Measurements from ENCODE around the gene AOC3. TPM values are rescaled to one million over a fixed set of nuclear protein-coding genes. Genes with fewer than 3 reads are reported as not detected.

Gene AOC3
- total and polyA plus RNA-seq, 2 of the 13 experiments (the other 11 are each of a cell fraction or from before 2014, with no cell fraction given), result 8.7 to 51.7 TPM

DNA sequence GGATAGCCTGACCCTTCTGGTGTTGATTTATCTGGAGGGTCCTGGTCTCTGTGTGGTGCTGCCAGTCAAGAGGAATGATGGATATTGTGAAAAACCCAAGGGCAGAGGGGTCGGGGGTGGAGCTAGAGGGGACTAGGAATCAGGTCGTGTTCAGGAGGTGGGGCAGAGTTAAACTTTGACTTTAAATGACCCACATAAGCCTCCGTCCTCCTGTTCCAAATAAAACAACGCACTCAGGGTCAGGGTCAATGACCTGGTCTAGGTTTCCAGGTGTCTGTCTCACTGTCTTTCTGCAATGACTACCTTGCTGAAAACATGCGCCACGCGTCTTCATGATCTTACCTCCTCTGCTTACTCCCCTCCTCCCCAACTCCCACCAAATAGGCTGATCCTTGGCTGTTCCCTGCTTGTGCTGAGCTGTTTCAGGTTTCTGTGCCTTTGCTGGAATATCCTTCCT lies 14.7 kb downstream of the AOC3 start (continued):
- TF ChIP-seq, protein P1, sequence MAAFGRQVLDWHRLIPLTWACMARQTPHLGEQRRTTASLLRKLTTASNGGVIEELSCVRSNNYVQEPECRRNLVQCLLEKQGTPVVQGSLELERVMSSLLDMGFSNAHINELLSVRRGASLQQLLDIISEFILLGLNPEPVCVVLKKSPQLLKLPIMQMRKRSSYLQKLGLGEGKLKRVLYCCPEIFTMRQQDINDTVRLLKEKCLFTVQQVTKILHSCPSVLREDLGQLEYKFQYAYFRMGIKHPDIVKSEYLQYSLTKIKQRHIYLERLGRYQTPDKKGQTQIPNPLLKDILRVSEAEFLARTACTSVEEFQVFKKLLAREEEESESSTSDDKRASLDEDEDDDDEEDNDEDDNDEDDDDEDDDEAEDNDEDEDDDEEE (CRISPR knock-in tag; IDR thresholded peaks at IDR 0.05), result 0 out of 2 replicates have a peak, but pooled peaks have one; percentile 51
- TF ChIP-seq RXRA (CRISPR knock-in tag; IDR thresholded peaks at IDR 0.05) (peak; percentile 95), SOX6 (IDR thresholded peaks at IDR 0.05) (no peak), SOX6 (CRISPR knock-in tag; IDR thresholded peaks at IDR 0.05) (peak; percentile 91), CEBPB (IDR thresholded peaks at IDR 0.05; ENCODE audit: borderline replicate concordance, low read depth, low read length) (no peak), ZNF660 (CRISPR knock-in tag; IDR thresholded peaks at IDR 0.05; ENCODE audit: borderline replicate concordance, low read depth) (no peak), SIX1 (CRISPR knock-in tag; IDR thresholded peaks at IDR 0.05; ENCODE audit: borderline replicate concordance) (peak; percentile 28; the same call in 1 of the 2 replicates), ZSCAN22 (CRISPR knock-in tag; IDR thresholded peaks at IDR 0.05) (no peak), IRX3 (CRISPR knock-in tag; IDR thresholded peaks at IDR 0.05; ENCODE audit: borderline replicate concordance, low read depth) (no peak), HNF4G (IDR thresholded peaks at IDR 0.05; ENCODE audit: borderline replicate concordance, low read depth, low read length) (peak; percentile 79; the same call in 1 of the 2 replicates), HNF4G (CRISPR knock-in tag; IDR thresholded peaks at IDR 0.05; ENCODE audit: borderline replicate concordance, low read depth) (no peak; the same call in 1 of the 2 replicates), MED1 (CRISPR knock-in tag; IDR thresholded peaks at IDR 0.05) (peak; percentile 76), CENPT (CRISPR knock-in tag; IDR thresholded peaks at IDR 0.05; ENCODE audit: low read depth) (0 out of 2 replicates have a peak, but pooled peaks have one; percentile 40), NPAS2 (CRISPR knock-in tag; IDR thresholded peaks at IDR 0.05; ENCODE audit: borderline replicate concordance) (no peak), ZNF329 (CRISPR knock-in tag; IDR thresholded peaks at IDR 0.05; ENCODE audit: low read depth) (0 out of 2 replicates have a peak, but pooled peaks have one; percentile 13), RFX1 (IDR thresholded peaks at IDR 0.05) (no peak)
- TF ChIP-seq, protein P2, sequence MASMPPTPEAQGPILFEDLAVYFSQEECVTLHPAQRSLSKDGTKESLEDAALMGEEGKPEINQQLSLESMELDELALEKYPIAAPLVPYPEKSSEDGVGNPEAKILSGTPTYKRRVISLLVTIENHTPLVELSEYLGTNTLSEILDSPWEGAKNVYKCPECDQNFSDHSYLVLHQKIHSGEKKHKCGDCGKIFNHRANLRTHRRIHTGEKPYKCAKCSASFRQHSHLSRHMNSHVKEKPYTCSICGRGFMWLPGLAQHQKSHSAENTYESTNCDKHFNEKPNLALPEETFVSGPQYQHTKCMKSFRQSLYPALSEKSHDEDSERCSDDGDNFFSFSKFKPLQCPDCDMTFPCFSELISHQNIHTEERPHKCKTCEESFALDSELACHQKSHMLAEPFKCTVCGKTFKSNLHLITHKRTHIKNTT (CRISPR knock-in tag; IDR thresholded peaks at IDR 0.05), result no peak
- TF ChIP-seq, protein P3, sequence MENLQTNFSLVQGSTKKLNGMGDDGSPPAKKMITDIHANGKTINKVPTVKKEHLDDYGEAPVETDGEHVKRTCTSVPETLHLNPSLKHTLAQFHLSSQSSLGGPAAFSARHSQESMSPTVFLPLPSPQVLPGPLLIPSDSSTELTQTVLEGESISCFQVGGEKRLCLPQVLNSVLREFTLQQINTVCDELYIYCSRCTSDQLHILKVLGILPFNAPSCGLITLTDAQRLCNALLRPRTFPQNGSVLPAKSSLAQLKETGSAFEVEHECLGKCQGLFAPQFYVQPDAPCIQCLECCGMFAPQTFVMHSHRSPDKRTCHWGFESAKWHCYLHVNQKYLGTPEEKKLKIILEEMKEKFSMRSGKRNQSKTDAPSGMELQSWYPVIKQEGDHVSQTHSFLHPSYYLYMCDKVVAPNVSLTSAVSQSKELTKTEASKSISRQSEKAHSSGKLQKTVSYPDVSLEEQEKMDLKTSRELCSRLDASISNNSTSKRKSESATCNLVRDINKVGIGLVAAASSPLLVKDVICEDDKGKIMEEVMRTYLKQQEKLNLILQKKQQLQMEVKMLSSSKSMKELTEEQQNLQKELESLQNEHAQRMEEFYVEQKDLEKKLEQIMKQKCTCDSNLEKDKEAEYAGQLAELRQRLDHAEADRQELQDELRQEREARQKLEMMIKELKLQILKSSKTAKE (CRISPR knock-in tag; IDR thresholded peaks at IDR 0.05; ENCODE audit: borderline replicate concordance), result peak; percentile 91; the same call in 1 of the 2 replicates
- TF ChIP-seq, protein P4, sequence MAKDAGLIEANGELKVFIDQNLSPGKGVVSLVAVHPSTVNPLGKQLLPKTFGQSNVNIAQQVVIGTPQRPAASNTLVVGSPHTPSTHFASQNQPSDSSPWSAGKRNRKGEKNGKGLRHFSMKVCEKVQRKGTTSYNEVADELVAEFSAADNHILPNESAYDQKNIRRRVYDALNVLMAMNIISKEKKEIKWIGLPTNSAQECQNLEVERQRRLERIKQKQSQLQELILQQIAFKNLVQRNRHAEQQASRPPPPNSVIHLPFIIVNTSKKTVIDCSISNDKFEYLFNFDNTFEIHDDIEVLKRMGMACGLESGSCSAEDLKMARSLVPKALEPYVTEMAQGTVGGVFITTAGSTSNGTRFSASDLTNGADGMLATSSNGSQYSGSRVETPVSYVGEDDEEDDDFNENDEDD (CRISPR knock-in tag; IDR thresholded peaks at IDR 0.05; ENCODE audit: borderline replicate concordance), result 0 out of 2 replicates have a peak, but pooled peaks have one; percentile 35
- TF ChIP-seq, protein P5, sequence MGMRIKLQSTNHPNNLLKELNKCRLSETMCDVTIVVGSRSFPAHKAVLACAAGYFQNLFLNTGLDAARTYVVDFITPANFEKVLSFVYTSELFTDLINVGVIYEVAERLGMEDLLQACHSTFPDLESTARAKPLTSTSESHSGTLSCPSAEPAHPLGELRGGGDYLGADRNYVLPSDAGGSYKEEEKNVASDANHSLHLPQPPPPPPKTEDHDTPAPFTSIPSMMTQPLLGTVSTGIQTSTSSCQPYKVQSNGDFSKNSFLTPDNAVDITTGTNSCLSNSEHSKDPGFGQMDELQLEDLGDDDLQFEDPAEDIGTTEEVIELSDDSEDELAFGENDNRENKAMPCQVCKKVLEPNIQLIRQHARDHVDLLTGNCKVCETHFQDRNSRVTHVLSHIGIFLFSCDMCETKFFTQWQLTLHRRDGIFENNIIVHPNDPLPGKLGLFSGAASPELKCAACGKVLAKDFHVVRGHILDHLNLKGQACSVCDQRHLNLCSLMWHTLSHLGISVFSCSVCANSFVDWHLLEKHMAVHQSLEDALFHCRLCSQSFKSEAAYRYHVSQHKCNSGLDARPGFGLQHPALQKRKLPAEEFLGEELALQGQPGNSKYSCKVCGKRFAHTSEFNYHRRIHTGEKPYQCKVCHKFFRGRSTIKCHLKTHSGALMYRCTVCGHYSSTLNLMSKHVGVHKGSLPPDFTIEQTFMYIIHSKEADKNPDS (CRISPR knock-in tag; IDR thresholded peaks at IDR 0.05), result 0 out of 2 replicates have a peak, but pooled peaks have one; percentile 53

Data from HepG2 (cell line).